Fibroblast of skin of scalp (primary cell): Measurements from ENCODE around the gene BTBD8.

Experiments
- DNase-seq: peaks from one replicate; pipeline ENCODE4 v3.0.0-alpha.2; 2013

Gene BTBD8

GRCh38 chr1:92194511-92194910, 114.4 kb downstream of the BTBD8 start:
- DNase-seq = no peak

- no peak for DNase-seq
Observed at GRCh38 chr1:92201973-92202372, 121.8 kb downstream of the BTBD8 start.

GRCh38 chr1:92203105-92203504, 123.0 kb downstream of the BTBD8 start:
- no peak for DNase-seq

- DNase-seq = peak; percentile 4
Observed at GRCh38 chr1:92210701-92211100, 130.6 kb downstream of the BTBD8 start.

- peak; percentile 68 for DNase-seq
Observed at GRCh38 chr1:92211166-92211565, 131.0 kb downstream of the BTBD8 start.

GRCh38 chr1:92217721-92218120, 137.6 kb downstream of the BTBD8 start, which contains the start of gene C1orf146:
Gene C1orf146 (plus strand): TSS chr1:92217915. CDS start chr1:92231421, 13,506 bp downstream.
- no peak for DNase-seq

GRCh38 chr1:92218559-92218958, 138.4 kb downstream of the BTBD8 start:
- DNase-seq = no peak

- no peak for DNase-seq
Observed at GRCh38 chr1:92219028-92219427, 138.9 kb downstream of the BTBD8 start.

- no peak for DNase-seq
Observed at GRCh38 chr1:92228401-92228800, 148.3 kb downstream of the BTBD8 start.

GRCh38 chr1:92230736-92231135, 150.6 kb downstream of the BTBD8 start:
- no peak for DNase-seq
